GM19455 (cell line): ENCODE measurements around the gene MDM4.

ENCODE experiments used
- ATAC-seq: cut with Tn5 transposase; IDR thresholded peaks from one replicate; pipeline ENCODE4 v1.9.1; 2021; ENCODE audit not compliant: unreplicated experiment

MDM4 gene

DNA sequence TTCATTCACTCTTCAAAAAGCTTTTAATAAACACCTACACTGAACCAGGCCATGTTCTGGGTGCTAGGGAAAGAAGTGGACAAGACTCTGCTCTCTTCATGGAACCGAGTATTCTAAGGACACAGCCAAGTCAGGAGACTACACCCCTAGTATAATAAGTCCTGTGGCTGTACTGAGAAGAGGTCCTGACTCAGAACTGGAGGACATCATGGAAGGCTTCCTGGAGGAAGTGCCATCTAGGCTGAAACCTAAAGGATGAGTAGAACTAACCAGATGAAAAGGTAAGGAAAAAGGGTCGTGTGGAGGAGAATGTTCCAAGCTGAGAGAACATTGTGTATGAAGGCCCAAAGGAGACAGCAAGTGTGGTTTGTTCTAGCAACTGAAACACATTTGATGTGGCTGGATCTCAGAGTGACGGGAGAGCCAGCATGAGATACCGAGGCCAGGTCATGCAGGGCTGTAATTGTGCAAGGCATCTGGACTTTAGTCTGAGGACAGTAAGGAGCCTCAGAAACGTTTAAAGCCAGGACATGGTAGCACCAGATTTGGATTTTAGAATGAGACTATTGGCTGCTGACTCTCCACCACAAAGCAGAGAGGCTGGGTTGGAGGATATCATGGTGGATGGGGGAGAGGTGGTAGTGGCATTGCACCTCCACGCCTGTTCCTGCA is 86.8 kb downstream of the MDM4 start:
- no peak for ATAC-seq

DNA sequence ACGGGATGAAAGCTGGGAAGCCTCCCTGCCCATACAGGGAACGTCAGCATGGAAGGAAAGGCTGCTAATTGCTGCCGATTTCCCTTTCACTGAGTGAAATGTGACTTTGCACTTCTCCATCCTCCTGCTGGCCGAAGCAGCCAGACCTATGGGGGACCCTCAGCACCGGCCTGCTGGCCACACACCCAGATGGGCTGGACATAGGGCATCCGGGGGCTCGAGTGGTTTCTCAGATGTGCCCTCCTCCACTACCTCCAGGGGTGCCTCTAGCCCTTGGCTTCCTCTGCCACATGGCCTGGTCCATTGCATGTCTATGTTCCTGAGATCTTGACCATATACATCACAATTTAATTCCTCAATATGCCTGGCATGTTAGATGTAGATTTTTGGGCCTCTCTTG is 89.6 kb downstream of the MDM4 start:
- ATAC-seq = no peak
